ENCODE results near the gene TDP2. TPM values are rescaled to one million over a fixed set of nuclear protein-coding genes. Genes with fewer than 3 reads are reported as not detected.
"Not testable (repeated sequence)": the region's sequence is repeated elsewhere in the genome, so short reads cannot be mapped to it uniquely, and the experiment has no call there.

Gene TDP2
- total RNA-seq, 1 donor from 2014 or later: 44.6 TPM

DNA sequence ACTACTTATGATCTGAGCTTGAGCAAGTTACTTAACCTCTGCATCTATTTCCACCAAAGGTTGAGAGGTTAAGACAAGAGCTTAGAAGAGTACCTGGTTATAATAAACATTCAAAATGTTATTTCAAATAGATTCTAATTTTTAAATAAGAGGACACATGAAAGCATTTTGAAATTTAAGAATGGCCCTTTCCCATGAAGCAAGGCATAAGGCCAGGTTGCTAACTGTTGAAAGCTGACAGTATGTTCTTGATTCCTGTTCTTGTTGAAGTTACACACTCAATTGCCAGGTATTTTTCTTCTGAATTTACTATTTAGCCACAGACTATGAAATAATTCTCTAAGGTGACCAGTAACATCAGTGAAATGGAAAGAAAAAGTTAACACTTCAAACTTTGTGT is 37.8 kb upstream of the TDP2 start:
- Mint-ChIP-seq H3K9me3 (no peaks in the 10 kb centered on the region), H3K4me1 (no peaks in the 10 kb centered on the region), H3K4me3 (no peak overlapping the region), H3K27ac (ENCODE audit: unreplicated experiment) (no peak overlapping the region), H3K27me3 (ENCODE audit: low read depth) (no peaks in the 10 kb centered on the region), H3K36me3 (ENCODE audit: low read depth) (peaks cover 6% of the 10 kb centered on the region)
- no peak for DNase-seq (ENCODE audit: low read depth, low spot score)
- TF ChIP-seq, protein P1, sequence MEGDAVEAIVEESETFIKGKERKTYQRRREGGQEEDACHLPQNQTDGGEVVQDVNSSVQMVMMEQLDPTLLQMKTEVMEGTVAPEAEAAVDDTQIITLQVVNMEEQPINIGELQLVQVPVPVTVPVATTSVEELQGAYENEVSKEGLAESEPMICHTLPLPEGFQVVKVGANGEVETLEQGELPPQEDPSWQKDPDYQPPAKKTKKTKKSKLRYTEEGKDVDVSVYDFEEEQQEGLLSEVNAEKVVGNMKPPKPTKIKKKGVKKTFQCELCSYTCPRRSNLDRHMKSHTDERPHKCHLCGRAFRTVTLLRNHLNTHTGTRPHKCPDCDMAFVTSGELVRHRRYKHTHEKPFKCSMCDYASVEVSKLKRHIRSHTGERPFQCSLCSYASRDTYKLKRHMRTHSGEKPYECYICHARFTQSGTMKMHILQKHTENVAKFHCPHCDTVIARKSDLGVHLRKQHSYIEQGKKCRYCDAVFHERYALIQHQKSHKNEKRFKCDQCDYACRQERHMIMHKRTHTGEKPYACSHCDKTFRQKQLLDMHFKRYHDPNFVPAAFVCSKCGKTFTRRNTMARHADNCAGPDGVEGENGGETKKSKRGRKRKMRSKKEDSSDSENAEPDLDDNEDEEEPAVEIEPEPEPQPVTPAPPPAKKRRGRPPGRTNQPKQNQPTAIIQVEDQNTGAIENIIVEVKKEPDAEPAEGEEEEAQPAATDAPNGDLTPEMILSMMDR (conservative IDR thresholded peaks at IDR 0.05): no peak

DNA sequence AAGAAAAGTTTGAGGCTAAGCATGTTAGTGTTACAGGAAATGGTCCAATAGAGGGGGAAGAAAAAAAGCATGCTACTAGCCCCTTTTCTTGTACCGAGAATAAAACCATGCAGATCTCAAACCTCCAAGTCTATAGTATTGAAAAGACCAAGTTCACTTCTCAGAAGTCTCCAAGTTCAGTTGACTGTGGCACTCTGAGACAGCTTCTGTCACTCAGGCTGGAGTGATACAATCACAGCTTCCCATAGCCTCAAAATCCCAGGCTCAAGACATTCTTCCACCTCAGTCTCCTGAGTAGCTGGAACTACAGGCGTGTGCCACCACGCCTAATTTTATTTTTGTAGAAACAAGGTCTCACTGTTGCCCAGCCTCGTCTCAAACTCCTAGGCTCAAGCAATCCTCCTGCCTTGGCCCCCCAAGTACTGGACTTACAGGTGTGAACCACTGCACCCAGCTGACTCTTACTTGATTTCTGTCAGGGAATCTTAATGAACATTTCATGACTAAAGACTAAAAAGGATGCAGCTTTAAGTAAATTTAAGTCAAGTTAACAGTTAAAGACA is 36.1 kb upstream of the TDP2 start:
- Mint-ChIP-seq H3K9me3 (no peaks in the 10 kb centered on the region), H3K4me1 (no peaks in the 10 kb centered on the region), H3K27me3 (ENCODE audit: low read depth) (no peaks in the 10 kb centered on the region), H3K36me3 (ENCODE audit: low read depth) (peaks cover 5% of the 10 kb centered on the region), H3K4me3 (no peak overlapping the region), H3K27ac (ENCODE audit: unreplicated experiment) (no peak overlapping the region)
- no peak for DNase-seq (ENCODE audit: low read depth, low spot score)
- TF ChIP-seq, protein P1 (conservative IDR thresholded peaks at IDR 0.05): no peak

DNA sequence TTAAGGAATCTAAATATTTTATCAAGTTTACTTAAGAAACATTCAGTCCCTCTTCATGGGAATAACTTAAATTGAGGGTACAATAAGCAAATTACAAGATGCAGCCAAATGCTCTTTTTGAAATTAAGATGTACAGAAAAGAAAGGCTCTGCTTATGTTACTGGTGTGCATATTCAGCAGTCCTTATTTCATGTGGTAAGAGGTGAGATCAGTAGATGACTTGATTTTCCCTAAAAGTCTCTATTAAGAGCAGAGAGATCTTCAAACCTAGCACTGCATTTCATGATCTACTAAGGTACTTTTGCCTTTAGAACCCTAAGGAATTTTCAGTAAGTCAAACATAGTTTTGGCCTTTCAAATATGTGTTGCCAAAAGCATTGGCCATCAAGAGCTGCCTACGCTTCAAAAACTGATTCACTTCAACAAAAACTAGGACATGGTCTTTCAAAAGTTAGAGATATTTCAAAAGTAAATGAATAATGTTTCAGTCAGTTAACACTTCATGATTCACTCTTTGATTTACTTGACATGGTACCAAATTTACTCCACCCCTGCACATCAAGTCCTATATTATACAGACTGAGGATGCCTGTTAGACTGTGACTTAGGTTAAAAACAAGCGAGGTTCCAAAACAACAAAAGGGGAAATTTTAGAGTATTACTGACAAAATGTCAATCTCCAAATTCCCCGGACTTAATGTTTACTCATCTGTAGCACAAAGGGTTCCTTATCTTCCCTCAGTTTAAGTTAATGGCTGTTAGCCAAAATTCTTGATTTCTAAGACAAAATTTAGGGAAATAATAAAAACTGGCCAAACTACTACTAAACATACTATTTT is 33.0 kb upstream of the TDP2 start:
- peaks cover 2% of the 10 kb centered on the region for H3K36me3 Mint-ChIP-seq (ENCODE audit: low read depth)
- H3K27ac Mint-ChIP-seq (ENCODE audit: unreplicated experiment): no peak overlapping the region
- H3K27me3 Mint-ChIP-seq (ENCODE audit: low read depth): no peaks in the 10 kb centered on the region
- H3K4me1 Mint-ChIP-seq: no peaks in the 10 kb centered on the region
- H3K4me3 Mint-ChIP-seq: no peak overlapping the region
- TF ChIP-seq, protein P1 (conservative IDR thresholded peaks at IDR 0.05): no peak
- no peak for DNase-seq (ENCODE audit: low read depth, low spot score)
- H3K9me3 Mint-ChIP-seq: no peaks in the 10 kb centered on the region

DNA sequence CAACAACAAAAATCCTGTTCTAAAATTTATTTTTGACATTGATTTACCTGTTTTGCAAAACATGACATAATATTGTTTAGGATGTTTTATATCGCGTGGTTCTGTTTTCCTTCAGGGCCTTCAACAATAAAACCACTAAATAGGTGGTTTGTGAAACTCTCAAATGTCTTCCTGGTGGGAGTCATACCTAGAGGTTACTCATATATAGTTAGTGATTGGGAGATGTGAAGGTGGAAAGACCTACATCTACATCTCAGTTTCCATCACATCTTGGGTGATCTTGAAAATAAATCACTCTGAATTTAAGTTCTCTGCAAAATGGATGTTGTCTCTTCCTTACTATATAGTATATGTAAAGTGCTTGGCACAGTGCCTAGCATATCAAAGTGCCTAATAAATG is 29.4 kb upstream of the TDP2 start:
- DNase-seq (ENCODE audit: low read depth, low spot score): no peak

DNA sequence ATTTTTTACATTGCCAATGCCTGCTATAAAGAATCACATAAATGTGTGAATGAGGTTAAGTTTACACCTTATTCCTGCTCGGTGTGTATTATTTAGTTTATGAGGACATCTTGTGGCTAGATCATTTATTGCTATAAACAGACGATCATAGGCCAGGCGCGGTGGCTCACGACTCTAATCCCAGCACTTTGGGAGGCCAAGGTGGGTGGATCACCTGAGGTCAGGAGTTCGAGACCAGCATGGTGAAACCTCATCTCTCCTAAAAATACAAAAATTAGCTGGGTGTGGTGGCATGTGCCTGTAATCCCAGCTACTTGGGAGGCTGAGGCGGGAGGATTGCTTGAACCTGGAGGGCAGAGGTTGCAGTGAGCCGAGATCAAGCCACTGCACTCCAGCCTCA is 28.9 kb upstream of the TDP2 start:
- not testable (repeated sequence) for H3K9me3 Mint-ChIP-seq; H3K27ac Mint-ChIP-seq (ENCODE audit: unreplicated experiment); H3K36me3 Mint-ChIP-seq (ENCODE audit: low read depth); H3K4me3 Mint-ChIP-seq; H3K4me1 Mint-ChIP-seq; H3K27me3 Mint-ChIP-seq (ENCODE audit: low read depth)
- peak; percentile 11 for DNase-seq (ENCODE audit: low read depth, low spot score)
- TF ChIP-seq, protein P1 (conservative IDR thresholded peaks at IDR 0.05): peak; percentile 72

More for the DNA sequence above, 29.4 kb upstream of the TDP2 start:
- Mint-ChIP-seq H3K27me3 (ENCODE audit: low read depth) (no peaks in the 10 kb centered on the region), H3K4me1 (no peaks in the 10 kb centered on the region), H3K27ac (ENCODE audit: unreplicated experiment) (no peak overlapping the region), H3K36me3 (ENCODE audit: low read depth) (no peaks in the 10 kb centered on the region), H3K4me3 (no peak overlapping the region), H3K9me3 (no peaks in the 10 kb centered on the region)
- TF ChIP-seq, protein P1 (conservative IDR thresholded peaks at IDR 0.05): no peak

All from neural crest cell (in vitro differentiated cells).